Measurements from ENCODE around the gene PSME2. TPM values are rescaled to one million over a fixed set of nuclear protein-coding genes. Genes with fewer than 3 reads are reported as not detected.

Gene PSME2
- polyA plus RNA-seq, 1 donor from 2014 or later = 328 TPM

- H3K4me1 Mint-ChIP-seq = peaks cover 15 to 29% (median 26%) of the 10 kb centered on the region in 3 donors
- peaks cover 2% of the 10 kb centered on the region for H3K36me3 Mint-ChIP-seq
Measured at GRCh38 chr14:24093901-24094840, 52.2 kb downstream of the PSME2 start, which contains the start of gene PCK2. Gene PCK2 (plus strand): TSS chr14:24094311. CDS start chr14:24094406, 95 bp downstream.

More at GRCh38 chr14:24093901-24094840, 52.2 kb downstream of the PSME2 start, which contains the start of gene PCK2:
- peak within 1 kb of the TSS; percentile 81 to 98 (median 96) for H3K4me3 Mint-ChIP-seq
- H3K27ac Mint-ChIP-seq = peak within 1 kb of the TSS; percentile 84 to 98 (median 85)
- H3K27me3 Mint-ChIP-seq = no peaks in the 10 kb centered on the region
- no peaks in the 10 kb centered on the region for H3K9me3 Mint-ChIP-seq

Other genes starting within 250 kb of the PSME2 start
- gene DHRS4, start 192.8 kb downstream of the PSME2 start, polyA plus RNA-seq = 29.8 TPM
- gene DHRS4L2, start 157.7 kb downstream of the PSME2 start, polyA plus RNA-seq = 14.6 TPM
- gene CARMIL3, start 94.6 kb downstream of the PSME2 start, polyA plus RNA-seq = 0.35 TPM
- not detected for gene CPNE6, start 75.0 kb downstream of the PSME2 start, polyA plus RNA-seq
- gene PCK2, start 52.3 kb downstream of the PSME2 start, polyA plus RNA-seq = 50.2 TPM
- gene DCAF11, start 31.8 kb downstream of the PSME2 start, polyA plus RNA-seq = 74.5 TPM
- 2.6 TPM for gene NRL, start 31.7 kb downstream of the PSME2 start, polyA plus RNA-seq
- gene FITM1, start 16.0 kb downstream of the PSME2 start, polyA plus RNA-seq = 1.1 TPM
- 804 TPM for gene PSME1, start 10.4 kb downstream of the PSME2 start, polyA plus RNA-seq
- 18.2 TPM for gene EMC9, start 5.0 kb downstream of the PSME2 start, polyA plus RNA-seq
- 54.3 TPM for gene RNF31, start 888 bp upstream of the PSME2 start, polyA plus RNA-seq
- 136 TPM for gene IRF9, start 14.7 kb upstream of the PSME2 start, polyA plus RNA-seq
- 12.5 TPM for gene REC8, start 25.5 kb upstream of the PSME2 start, polyA plus RNA-seq
- 15.8 TPM for gene IPO4, start 42.2 kb upstream of the PSME2 start, polyA plus RNA-seq
- gene TM9SF1, start 48.8 kb upstream of the PSME2 start, polyA plus RNA-seq = 25.1 TPM
- 0.84 TPM for gene TSSK4, start 59.1 kb upstream of the PSME2 start, polyA plus RNA-seq
- gene CHMP4A, start 66.9 kb upstream of the PSME2 start, polyA plus RNA-seq = 170 TPM
- 33.5 TPM for gene MDP1, start 69.5 kb upstream of the PSME2 start, polyA plus RNA-seq
- gene NEDD8, start 85.8 kb upstream of the PSME2 start, polyA plus RNA-seq = 273 TPM
- gene GMPR2, start 86.3 kb upstream of the PSME2 start, polyA plus RNA-seq = 64.1 TPM
- 186 TPM for gene TINF2, start 96.0 kb upstream of the PSME2 start, polyA plus RNA-seq
- not detected for gene TGM1, start 116.6 kb upstream of the PSME2 start, polyA plus RNA-seq
- gene RABGGTA, start 125.0 kb upstream of the PSME2 start, polyA plus RNA-seq = 37.9 TPM
- gene DHRS1, start 153.2 kb upstream of the PSME2 start, polyA plus RNA-seq = 27.3 TPM
- gene NOP9, start 153.2 kb upstream of the PSME2 start, polyA plus RNA-seq = 1.6 TPM
- 19.2 TPM for gene CIDEB, start 161.4 kb upstream of the PSME2 start, polyA plus RNA-seq
- gene LTB4R2, start 163.5 kb upstream of the PSME2 start, polyA plus RNA-seq = 0.97 TPM
- 2.5 TPM for gene LTB4R, start 164.9 kb upstream of the PSME2 start, polyA plus RNA-seq
- gene ADCY4, start 188.5 kb upstream of the PSME2 start, polyA plus RNA-seq = 0.75 TPM
- 14.8 TPM for gene RIPK3, start 193.4 kb upstream of the PSME2 start, polyA plus RNA-seq
- 0.20 TPM for gene NFATC4, start 221.6 kb upstream of the PSME2 start, polyA plus RNA-seq